Keratinocyte (primary cell): Measurements from ENCODE around the gene ENGASE. TPM values are rescaled to one million over a fixed set of nuclear protein-coding genes. Genes with fewer than 3 reads are reported as not detected.

Experiments
- DNase-seq: peaks from one replicate; pipeline ENCODE4 v3.0.0-alpha.2; 2011; ENCODE audit warnings: low read depth, missing footprints, low spot score
- FAIRE-seq: peaks from 2 replicates; lab custom pipeline; 2011; peaks lifted over from hg19 to GRCh38; lab: Jason Lieb, UNC
- H2AFZ ChIP-seq: 2 replicates; pipeline ENCODE4 v1.6.0; 2012; ENCODE audit warnings: low read length, control low read depth, inconsistent platforms; ENCODE audit not compliant: control insufficient read depth
- H3K27ac ChIP-seq: 2 replicates; pipeline ENCODE4 v1.5.1; 2011; ENCODE audit warnings: low read length; ENCODE audit not compliant: control insufficient read depth, insufficient read depth
- H3K27me3 ChIP-seq: 3 replicates; pipeline ENCODE4 v1.6.0; 2011; ENCODE audit warnings: low read length; ENCODE audit not compliant: control insufficient read depth, insufficient read depth; ENCODE audit errors: extremely low read depth
- H3K36me3 ChIP-seq, 2 experiments: 2 replicates in 1 of 2; 3 replicates in 1 of 2; pipeline ENCODE4 v1.5.1; 2011; ENCODE audit warnings: low read length in 2 of 2, mild to moderate bottlenecking in 1 of 2; ENCODE audit not compliant: control insufficient read depth in 2 of 2, insufficient read depth in 2 of 2; ENCODE audit errors: extremely low read depth in 1 of 2
- H3K4me1 ChIP-seq: 3 replicates; pipeline ENCODE4 v1.5.1; 2011; ENCODE audit warnings: low read length; ENCODE audit not compliant: control insufficient read depth, insufficient read depth; ENCODE audit errors: extremely low read depth
- H3K4me2 ChIP-seq: 3 replicates; pipeline ENCODE4 v1.6.0; 2011; ENCODE audit warnings: low read depth, low read length; ENCODE audit not compliant: control insufficient read depth, insufficient read depth; ENCODE audit errors: extremely low read depth
- H3K4me3 ChIP-seq, 3 experiments: fragments of 200-600 bp in 1 of 3; sonication (generic) in 1 of 3; 2 replicates in 2 of 3; 3 replicates in 1 of 3; pipeline ENCODE4 v1.5.1; 2011 to 2016; ENCODE audit warnings: low read length in 3 of 3, mild to moderate bottlenecking in 3 of 3, control low read depth in 2 of 3, inconsistent platforms in 1 of 3, low read depth in 1 of 3, mixed read lengths in 1 of 3, mixed run types in 1 of 3, moderate library complexity in 1 of 3; ENCODE audit not compliant: control insufficient read depth in 2 of 3, insufficient read depth in 2 of 3; ENCODE audit errors: extremely low read depth in 1 of 3
- H3K79me2 ChIP-seq: 2 replicates; pipeline ENCODE4 v1.6.0; 2012; ENCODE audit warnings: low read length; ENCODE audit not compliant: control insufficient read depth, insufficient read depth
- H3K9ac ChIP-seq: 3 replicates; pipeline ENCODE4 v1.6.0; 2011; ENCODE audit warnings: low read length; ENCODE audit not compliant: control insufficient read depth, insufficient read depth; ENCODE audit errors: extremely low read depth
- H3K9me1 ChIP-seq: 3 replicates; pipeline ENCODE4 v1.6.0; 2011; ENCODE audit warnings: low read length; ENCODE audit not compliant: control insufficient read depth, insufficient read depth; ENCODE audit errors: extremely low read depth
- H3K9me3 ChIP-seq: 2 replicates; pipeline ENCODE4 v1.5.1; 2012; ENCODE audit warnings: low read depth, low read length; ENCODE audit not compliant: control insufficient read depth
- H4K20me1 ChIP-seq: 3 replicates; pipeline ENCODE4 v1.6.0; 2011; ENCODE audit warnings: low read length; ENCODE audit not compliant: control insufficient read depth, insufficient read depth; ENCODE audit errors: extremely low read depth
- CTCF ChIP-seq, 3 experiments: IDR thresholded peaks in 1 of 3; conservative IDR thresholded peaks in 1 of 3; optimal IDR thresholded peaks in 1 of 3; 2 replicates in 2 of 3; 3 replicates in 1 of 3; pipeline versions ENCODE3 to v1.5.1; 2011; ENCODE audit warnings: low read length in 3 of 3, mild to moderate bottlenecking in 3 of 3, moderate library complexity in 2 of 3, control low read depth in 1 of 3, inconsistent platforms in 1 of 3; ENCODE audit not compliant: insufficient read depth in 2 of 3; ENCODE audit errors: extremely low read depth in 1 of 3
- EZH2 ChIP-seq: IDR thresholded peaks from one replicate; pipeline ENCODE4 v1.6.1; 2012; ENCODE audit warnings: inconsistent platforms, mild to moderate bottlenecking, low read length, moderate library complexity
- dilution Hi-C: fragments of 300-500 bp; cut with MboI; formaldehyde crosslinking; loops from one replicate; pipeline ENCODE4 v1.7.0; 2020; ENCODE audit warnings: low sequenced_read_pairs; ENCODE audit not compliant: extremely low pct_ligation_motif_present
- polyA plus RNA-seq, 5 experiments: library from polyadenylated mRNA; depleted of rRNA in 3 of 5; stranded (reverse) in 3 of 5; stranded (forward) in 1 of 5; unstranded in 1 of 5; fragments of >200 nt; gene quantifications; 1 replicate in 1 of 5; 2 replicates in 3 of 5; 3 replicates in 1 of 5; pipeline versions ENCODE4 v1.2.1 to v1.2.3, GENCODE V29; 2011 to 2012; ENCODE audit warnings: missing spikeins in 2 of 5, low read depth in 1 of 5, low replicate concordance in 1 of 5

The ENGASE gene
- polyA plus RNA-seq, 1 donor (not counting 4 experiments of a cell fraction or from before 2014, with no cell fraction given): 6.6 TPM

GRCh38 chr17:79075446-79075750 is 774 bp downstream of the ENGASE start:
- H3K79me2 ChIP-seq: no peaks in the 10 kb centered on the region
- no peaks in the 10 kb centered on the region for H3K9me3 ChIP-seq
- H2AFZ ChIP-seq: peak overlapping the region; percentile 10
- H3K4me3 ChIP-seq: peak overlapping the region; percentile 56 to 71 (median 69)
- peak overlapping the region; percentile 73 for H3K9ac ChIP-seq
- TF ChIP-seq CTCF (optimal IDR thresholded peaks at IDR 0.05 in 1 of 3, IDR thresholded peaks at IDR 0.05 in 1 of 3, conservative IDR thresholded peaks at IDR 0.05 in 1 of 3; ENCODE audit: extremely low read depth in 1 of 3, insufficient read depth in 2 of 3, low read length in 3 of 3): no peak
- TF ChIP-seq EZH2: no peak
- dilution Hi-C loops: no loop called here
- peak overlapping the region; percentile 30 for H3K27ac ChIP-seq
- FAIRE-seq (no peak), DNase-seq (no peak)
- H3K9me1 ChIP-seq: no peaks in the 10 kb centered on the region
- no peaks in the 10 kb centered on the region for H4K20me1 ChIP-seq
- H3K27me3 ChIP-seq: no peaks in the 10 kb centered on the region
- H3K36me3 ChIP-seq: peaks cover 14% of the 10 kb centered on the region in 2 experiments
- no peaks in the 10 kb centered on the region for H3K4me1 ChIP-seq
- H3K4me2 ChIP-seq: peak overlapping the region; percentile 80

DNA sequence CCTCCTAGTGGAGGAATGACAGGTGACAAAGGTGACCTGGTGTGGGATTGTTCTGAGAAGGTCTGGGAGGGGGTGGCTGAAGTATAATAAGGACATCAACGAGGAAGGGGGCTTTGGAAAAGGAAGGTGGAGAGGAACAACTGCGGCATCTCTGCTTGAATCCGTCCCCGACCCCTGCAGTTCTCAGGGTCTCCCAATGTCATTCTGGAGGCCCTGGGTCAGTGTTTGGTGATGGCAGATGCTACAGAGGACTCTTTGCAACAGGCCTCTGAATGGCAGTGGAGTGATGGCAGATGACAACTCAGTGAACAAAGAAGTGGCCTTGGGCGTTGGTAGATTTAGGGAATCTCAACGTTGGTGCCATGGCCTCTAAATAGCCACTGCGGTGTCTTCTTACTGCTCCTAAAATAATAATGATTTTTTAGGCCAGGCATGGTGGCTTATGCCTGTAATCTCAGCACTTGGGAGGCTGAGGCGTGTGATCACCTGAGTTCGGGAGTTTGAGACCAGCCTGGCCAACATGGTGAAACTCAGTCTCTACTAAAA is 1.3 kb downstream of the ENGASE start:
- no peak for FAIRE-seq
- H3K9ac ChIP-seq: no peak overlapping the region
- TF ChIP-seq EZH2: no peak

DNA sequence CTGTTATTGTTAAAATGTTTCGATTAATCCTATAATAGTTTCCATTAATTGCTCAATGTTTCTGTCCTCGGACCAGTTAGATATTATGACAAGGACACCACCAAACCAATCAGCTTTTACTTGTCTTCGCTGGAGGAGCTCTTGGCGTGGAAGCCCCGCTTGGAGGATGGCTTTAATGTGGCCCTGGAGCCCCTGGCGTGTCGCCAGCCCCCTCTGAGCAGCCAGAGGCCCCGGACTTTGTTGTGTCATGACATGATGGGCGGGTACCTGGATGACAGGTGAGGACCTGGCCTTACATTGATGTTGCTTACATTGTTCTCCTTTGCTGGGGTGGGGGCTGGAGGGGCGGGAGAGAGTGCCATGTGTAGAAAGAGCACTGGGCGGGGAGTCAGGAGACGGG is 3.0 kb downstream of the ENGASE start:
- H3K27ac ChIP-seq: no peak overlapping the region
- no peak overlapping the region for H3K4me2 ChIP-seq
- H2AFZ ChIP-seq: no peak overlapping the region
- no peaks in the 10 kb centered on the region for H4K20me1 ChIP-seq
- peaks cover 15 to 17% of the 10 kb centered on the region in 2 experiments for H3K36me3 ChIP-seq
- no peak overlapping the region for H3K9ac ChIP-seq
- FAIRE-seq (no peak), DNase-seq (no peak)
- H3K4me3 ChIP-seq: no peak overlapping the region
- no peaks in the 10 kb centered on the region for H3K79me2 ChIP-seq
- no peaks in the 10 kb centered on the region for H3K9me1 ChIP-seq
- dilution Hi-C loops: no loop called here
- H3K4me1 ChIP-seq: no peaks in the 10 kb centered on the region
- H3K27me3 ChIP-seq: no peaks in the 10 kb centered on the region
- H3K9me3 ChIP-seq: no peaks in the 10 kb centered on the region
- TF ChIP-seq EZH2: no peak
- TF ChIP-seq CTCF (optimal IDR thresholded peaks at IDR 0.05 in 1 of 3, IDR thresholded peaks at IDR 0.05 in 1 of 3, conservative IDR thresholded peaks at IDR 0.05 in 1 of 3; ENCODE audit: extremely low read depth in 1 of 3, insufficient read depth in 2 of 3, low read length in 3 of 3): no peak

More for the DNA sequence above, 1.3 kb downstream of the ENGASE start:
- H3K4me2 ChIP-seq: peak overlapping the region; percentile 80
- H3K9me3 ChIP-seq: no peaks in the 10 kb centered on the region
- no peak for DNase-seq
- peaks cover 15 to 17% of the 10 kb centered on the region in 2 experiments for H3K36me3 ChIP-seq
- dilution Hi-C loops: no loop called here
- no peaks in the 10 kb centered on the region for H3K27me3 ChIP-seq
- H2AFZ ChIP-seq: no peak overlapping the region
- H3K79me2 ChIP-seq: no peaks in the 10 kb centered on the region
- H3K27ac ChIP-seq: no peak overlapping the region
- no peaks in the 10 kb centered on the region for H3K9me1 ChIP-seq
- no peaks in the 10 kb centered on the region for H3K4me1 ChIP-seq
- H3K4me3 ChIP-seq: no peak overlapping the region
- H4K20me1 ChIP-seq: no peaks in the 10 kb centered on the region
